ENCODE data around the gene SPHK1.

DNA sequence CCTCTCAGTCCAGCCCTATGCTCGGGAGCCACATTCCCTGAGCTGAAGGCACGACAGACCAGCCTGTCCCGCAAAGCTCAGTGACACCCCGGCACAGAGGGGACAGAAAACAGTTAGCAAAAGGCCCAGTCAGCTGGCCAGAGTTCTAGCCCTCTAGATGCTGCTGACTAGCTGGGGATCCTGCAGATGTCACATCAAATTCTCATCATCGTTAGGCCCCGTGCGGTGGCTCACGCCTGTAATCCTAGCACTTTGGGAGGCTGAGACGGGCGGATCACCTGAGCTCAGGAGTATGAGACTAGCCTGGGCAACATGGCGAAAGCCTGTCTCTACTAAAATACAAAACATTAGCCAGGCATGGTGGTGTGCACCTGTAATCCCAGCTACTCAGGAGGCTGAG lies 51.3 kb downstream of the SPHK1 start:
- TF ChIP-seq, protein P1, sequence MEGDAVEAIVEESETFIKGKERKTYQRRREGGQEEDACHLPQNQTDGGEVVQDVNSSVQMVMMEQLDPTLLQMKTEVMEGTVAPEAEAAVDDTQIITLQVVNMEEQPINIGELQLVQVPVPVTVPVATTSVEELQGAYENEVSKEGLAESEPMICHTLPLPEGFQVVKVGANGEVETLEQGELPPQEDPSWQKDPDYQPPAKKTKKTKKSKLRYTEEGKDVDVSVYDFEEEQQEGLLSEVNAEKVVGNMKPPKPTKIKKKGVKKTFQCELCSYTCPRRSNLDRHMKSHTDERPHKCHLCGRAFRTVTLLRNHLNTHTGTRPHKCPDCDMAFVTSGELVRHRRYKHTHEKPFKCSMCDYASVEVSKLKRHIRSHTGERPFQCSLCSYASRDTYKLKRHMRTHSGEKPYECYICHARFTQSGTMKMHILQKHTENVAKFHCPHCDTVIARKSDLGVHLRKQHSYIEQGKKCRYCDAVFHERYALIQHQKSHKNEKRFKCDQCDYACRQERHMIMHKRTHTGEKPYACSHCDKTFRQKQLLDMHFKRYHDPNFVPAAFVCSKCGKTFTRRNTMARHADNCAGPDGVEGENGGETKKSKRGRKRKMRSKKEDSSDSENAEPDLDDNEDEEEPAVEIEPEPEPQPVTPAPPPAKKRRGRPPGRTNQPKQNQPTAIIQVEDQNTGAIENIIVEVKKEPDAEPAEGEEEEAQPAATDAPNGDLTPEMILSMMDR (IDR thresholded peaks at IDR 0.05), result no peak
- TF ChIP-seq POLR2AphosphoS5 (IDR thresholded peaks at IDR 0.05) (no peak), POLR2A (IDR thresholded peaks at IDR 0.05) (no peak)
